Skeletal muscle satellite cell (primary cell): ENCODE data around the gene CTNNA2. TPM values are rescaled to one million over a fixed set of nuclear protein-coding genes. Genes with fewer than 3 reads are reported as not detected.

Source experiments
- H3K27me3 ChIP-seq: 2 replicates; pipeline ENCODE4 v1.7.0; 2013; ENCODE audit warnings: low read length; ENCODE audit not compliant: control insufficient read depth, insufficient read depth
- H3K36me3 ChIP-seq: 2 replicates; pipeline ENCODE4 v1.7.0; 2013; ENCODE audit warnings: mild to moderate bottlenecking, control low read depth, low read length; ENCODE audit not compliant: insufficient read depth
- H3K4me1 ChIP-seq: 2 replicates; pipeline ENCODE4 v1.7.0; 2013; ENCODE audit warnings: low read length; ENCODE audit not compliant: control insufficient read depth, insufficient read depth
- H3K4me2 ChIP-seq: 2 replicates; pipeline ENCODE4 v1.7.0; 2013; ENCODE audit warnings: mild to moderate bottlenecking, low read length
- H3K4me3 ChIP-seq: 2 replicates; pipeline ENCODE4 v1.7.0; 2013; ENCODE audit warnings: low read length
- H3K9ac ChIP-seq: 2 replicates; pipeline ENCODE4 v1.7.0; 2013; ENCODE audit warnings: mild to moderate bottlenecking, low read depth, low read length, moderate library complexity
- H3K9me3 ChIP-seq: replicated peaks from 2 replicates; pipeline ENCODE4 v1.7.0; 2013; ENCODE audit warnings: mild to moderate bottlenecking, control low read depth, low read length
- total RNA-seq: library from RNA; depleted of rRNA; stranded (reverse); fragments of >200 nt; gene quantifications from 2 replicates; pipeline ENCODE4 v1.2.3, GENCODE V29; 2012; rRNA removed

CTNNA2 gene
- total RNA-seq: not detected in 2 replicates

GRCh38 chr2:79512442-79513401 is at the start of gene CTNNA2:
Gene CTNNA2, plus strand, starts transcription at chr2:79513051.
- H3K9ac ChIP-seq: no peak within 1 kb of the TSS
- no peaks in the 10 kb centered on the region for H3K4me1 ChIP-seq
- no peaks in the 10 kb centered on the region for H3K36me3 ChIP-seq
- H3K9me3 ChIP-seq: no peaks in the 10 kb centered on the region
- H3K4me3 ChIP-seq: peak within 1 kb of the TSS; percentile 47
- H3K27me3 ChIP-seq: no peaks in the 10 kb centered on the region
- peak within 1 kb of the TSS; percentile 59 for H3K4me2 ChIP-seq

GRCh38 chr2:79487399-79487798 is 25.5 kb upstream of the CTNNA2 start:
- H3K27me3 ChIP-seq: no peaks in the 10 kb centered on the region
- no peak overlapping the region for H3K4me2 ChIP-seq
- no peak overlapping the region for H3K9ac ChIP-seq
- no peaks in the 10 kb centered on the region for H3K36me3 ChIP-seq
- no peaks in the 10 kb centered on the region for H3K9me3 ChIP-seq
- H3K4me3 ChIP-seq: no peak overlapping the region
- H3K4me1 ChIP-seq: no peaks in the 10 kb centered on the region

GRCh38 chr2:79511320-79511951 is 1.4 kb upstream of the CTNNA2 start:
- no peak overlapping the region for H3K4me2 ChIP-seq
- H3K4me3 ChIP-seq: no peak overlapping the region
- H3K9ac ChIP-seq: no peak overlapping the region

GRCh38 chr2:79513711-79514110 is 860 bp downstream of the CTNNA2 start:
- Histone ChIP-seq H3K4me1 (no peaks in the 10 kb centered on the region), H3K27me3 (no peaks in the 10 kb centered on the region), H3K9ac (no peak overlapping the region), H3K4me2 (no peak overlapping the region), H3K4me3 (no peak overlapping the region), H3K9me3 (no peaks in the 10 kb centered on the region), H3K36me3 (no peaks in the 10 kb centered on the region)

More at GRCh38 chr2:79511320-79511951, 1.4 kb upstream of the CTNNA2 start:
- H3K9me3 ChIP-seq: no peaks in the 10 kb centered on the region
- H3K36me3 ChIP-seq: no peaks in the 10 kb centered on the region
- no peaks in the 10 kb centered on the region for H3K4me1 ChIP-seq
- no peaks in the 10 kb centered on the region for H3K27me3 ChIP-seq

- no peaks in the 10 kb centered on the region for H3K4me1 ChIP-seq
- no peaks in the 10 kb centered on the region for H3K9me3 ChIP-seq
- no peaks in the 10 kb centered on the region for H3K27me3 ChIP-seq
- H3K4me3 ChIP-seq: no peak overlapping the region
- no peak overlapping the region for H3K4me2 ChIP-seq
- no peak overlapping the region for H3K9ac ChIP-seq
- no peaks in the 10 kb centered on the region for H3K36me3 ChIP-seq
These were observed 16.8 kb downstream of the CTNNA2 start for GRCh38 chr2:79529636-79530035.

GRCh38 chr2:79530443-79530842 is 17.6 kb downstream of the CTNNA2 start:
- no peaks in the 10 kb centered on the region for H3K36me3 ChIP-seq
- H3K4me3 ChIP-seq: no peak overlapping the region
- H3K9me3 ChIP-seq: no peaks in the 10 kb centered on the region
- no peaks in the 10 kb centered on the region for H3K27me3 ChIP-seq
- no peaks in the 10 kb centered on the region for H3K4me1 ChIP-seq
- H3K9ac ChIP-seq: no peak overlapping the region
- no peak overlapping the region for H3K4me2 ChIP-seq

- Histone ChIP-seq H3K27me3 (no peaks in the 10 kb centered on the region), H3K4me3 (no peak overlapping the region), H3K9me3 (no peaks in the 10 kb centered on the region), H3K9ac (no peak overlapping the region), H3K4me1 (no peaks in the 10 kb centered on the region), H3K4me2 (no peak overlapping the region), H3K36me3 (no peaks in the 10 kb centered on the region)
These were observed 34.7 kb downstream of the CTNNA2 start for GRCh38 chr2:79547568-79547967.

GRCh38 chr2:79552653-79553052 is 39.8 kb downstream of the CTNNA2 start:
- Histone ChIP-seq H3K4me3 (no peak overlapping the region), H3K9me3 (no peaks in the 10 kb centered on the region), H3K4me2 (no peak overlapping the region), H3K27me3 (no peaks in the 10 kb centered on the region), H3K36me3 (no peaks in the 10 kb centered on the region), H3K4me1 (no peaks in the 10 kb centered on the region), H3K9ac (no peak overlapping the region)

- no peaks in the 10 kb centered on the region for H3K36me3 ChIP-seq
- H3K9ac ChIP-seq: no peak overlapping the region
- H3K4me3 ChIP-seq: no peak overlapping the region
- H3K9me3 ChIP-seq: no peaks in the 10 kb centered on the region
- no peaks in the 10 kb centered on the region for H3K27me3 ChIP-seq
- H3K4me1 ChIP-seq: no peaks in the 10 kb centered on the region
- H3K4me2 ChIP-seq: no peak overlapping the region
These were observed 42.0 kb downstream of the CTNNA2 start for GRCh38 chr2:79554899-79555298.

GRCh38 chr2:79564065-79564464 is 51.2 kb downstream of the CTNNA2 start:
- no peaks in the 10 kb centered on the region for H3K27me3 ChIP-seq
- no peak overlapping the region for H3K9ac ChIP-seq
- H3K4me1 ChIP-seq: no peaks in the 10 kb centered on the region
- no peak overlapping the region for H3K4me2 ChIP-seq
- H3K4me3 ChIP-seq: no peak overlapping the region
- H3K36me3 ChIP-seq: no peaks in the 10 kb centered on the region
- no peaks in the 10 kb centered on the region for H3K9me3 ChIP-seq

- H3K9me3 ChIP-seq: no peaks in the 10 kb centered on the region
- H3K9ac ChIP-seq: no peak overlapping the region
- H3K36me3 ChIP-seq: no peaks in the 10 kb centered on the region
These were observed 56.2 kb downstream of the CTNNA2 start for GRCh38 chr2:79569048-79569447.

More at GRCh38 chr2:79569048-79569447, 56.2 kb downstream of the CTNNA2 start:
- Histone ChIP-seq H3K4me1 (no peaks in the 10 kb centered on the region), H3K4me2 (no peak overlapping the region), H3K4me3 (no peak overlapping the region), H3K27me3 (no peaks in the 10 kb centered on the region)
